CD4-positive, alpha-beta T cell treated with Interleukin-1 beta for 1 hour (primary cell): ENCODE results near the gene TCF20.
A peak's percentile ranks its signal among the peaks of the same experiment; 100 is the strongest.

Source experiments
- DNase-seq, 2 donors: peaks; one replicate each; pipeline ENCODE4 v3.0.0-alpha.2; 2020 to 2022

Gene TCF20

GRCh38 chr22:42270510-42271190 is at the start of gene TCF20:
TCF20 (minus strand) TSS chr22:42270653; CDS start chr22:42215305, 55,348 bp downstream.
- peak; percentile 82 to 85 for DNase-seq

- no peak for DNase-seq
Observed at GRCh38 chr22:42319386-42319785, 48.9 kb upstream of the TCF20 start.

- no peak for DNase-seq
Observed at GRCh38 chr22:42318967-42319366, 48.5 kb upstream of the TCF20 start.

- DNase-seq, result no peak
Observed at GRCh38 chr22:42317691-42318547, 47.5 kb upstream of the TCF20 start.

- DNase-seq, result peak; percentile 43 to 66
Observed at GRCh38 chr22:42317008-42317407, 46.6 kb upstream of the TCF20 start.

- no peak for DNase-seq
Observed at GRCh38 chr22:42315392-42315756, 44.9 kb upstream of the TCF20 start.

GRCh38 chr22:42314709-42315391 is 44.4 kb upstream of the TCF20 start:
- DNase-seq, result no peak

GRCh38 chr22:42313804-42314581 is 43.5 kb upstream of the TCF20 start:
- peak; percentile 54 to 55 for DNase-seq

GRCh38 chr22:42313204-42313603 is 42.8 kb upstream of the TCF20 start:
- no peak for DNase-seq

- no peak for DNase-seq
Observed at GRCh38 chr22:42310291-42311015, 40.0 kb upstream of the TCF20 start.

- no peak for DNase-seq
Observed at GRCh38 chr22:42309865-42310264, 39.4 kb upstream of the TCF20 start.

GRCh38 chr22:42308892-42309468 is 38.5 kb upstream of the TCF20 start:
- DNase-seq, result no peak

- no peak for DNase-seq
Observed at GRCh38 chr22:42307806-42308563, 37.5 kb upstream of the TCF20 start.

- DNase-seq, result no peak
Observed at GRCh38 chr22:42306010-42306409, 35.6 kb upstream of the TCF20 start.

GRCh38 chr22:42304324-42304790 is 33.9 kb upstream of the TCF20 start:
- no peak for DNase-seq

- peak in 1 of 2 donors; percentile 24 for DNase-seq
Observed at GRCh38 chr22:42303396-42304323, 33.2 kb upstream of the TCF20 start.

- no peak for DNase-seq
Observed at GRCh38 chr22:42301742-42302102, 31.3 kb upstream of the TCF20 start.

- no peak for DNase-seq
Observed at GRCh38 chr22:42301077-42301741, 30.8 kb upstream of the TCF20 start.
